Heart right ventricle (tissue), 16 donors: ENCODE data around the gene SIL1. TPM values are rescaled to one million over a fixed set of nuclear protein-coding genes. Genes with fewer than 3 reads are reported as not detected.

Source experiments
- ATAC-seq, 8 donors: fragments of 200-7000 bp; cut with Tn5 transposase; one replicate each; pipeline ENCODE4 v1.9.1; 2020; ENCODE audit warnings: mild to moderate bottlenecking in 8 of 8, moderate library complexity in 8 of 8, moderate number of reproducible peaks in 1 of 8
- DNase-seq, 2 donors: peaks; one replicate each; pipeline ENCODE4 v3.0.0-alpha.2; 2020
- H3K27ac ChIP-seq, 10 donors: fragments of 200-600 bp; sonication (generic) in 2 of 10; one replicate each; pipeline versions ENCODE4 v1.5.0 to v1.8.0; 2020 to 2022; ENCODE audit warnings: mild to moderate bottlenecking in 3 of 10
- H3K27me3 ChIP-seq, 7 donors: fragments of 200-600 bp; one replicate each; pipeline ENCODE4 v1.8.0; 2021 to 2022; ENCODE audit warnings: mild to moderate bottlenecking in 2 of 7
- H3K36me3 ChIP-seq, 9 donors: fragments of 200-600 bp; sonication (generic) in 1 of 9; one replicate each; pipeline versions ENCODE4 v1.5.0 to v1.8.0; 2020 to 2022; ENCODE audit warnings: mild to moderate bottlenecking in 2 of 9
- H3K4me1 ChIP-seq, 9 donors: fragments of 200-600 bp; sonication (generic) in 1 of 9; one replicate each; pipeline versions ENCODE4 v1.5.0 to v1.8.0; 2020 to 2022; ENCODE audit warnings: mild to moderate bottlenecking in 4 of 9
- H3K4me3 ChIP-seq, 10 donors: fragments of 200-600 bp; sonication (generic) in 2 of 10; one replicate each; pipeline versions ENCODE4 v1.5.0 to v1.8.0; 2020 to 2022; ENCODE audit warnings: mild to moderate bottlenecking in 7 of 10, moderate library complexity in 2 of 10
- H3K9me3 ChIP-seq, 11 donors: fragments of 200-600 bp in 10 of 11; sonication (generic) in 2 of 11; one replicate each; pipeline versions ENCODE4 v1.5.0 to v1.8.0; 2013 to 2022; ENCODE audit warnings: mild to moderate bottlenecking in 2 of 11, control low read depth in 1 of 11, moderate library complexity in 1 of 11
- CTCF ChIP-seq, 9 donors: fragments of 200-600 bp; sonication (generic) in 2 of 9; IDR thresholded peaks; one replicate each; pipeline versions ENCODE4 v1.5.0 to v1.8.0; 2021 to 2022; ENCODE audit warnings: antibody characterized with exemption in 9 of 9, mild to moderate bottlenecking in 5 of 9, moderate library complexity in 1 of 9
- WGBS, 2 donors: extraction: QIAGEN DNeasy Blood & Tissue Kit; methylation state at CpG; one replicate each; pipeline ENCODE4 v1.1.7; 2013; ENCODE audit warnings: inconsistent platforms in 1 of 2; 5-methylcytosine and 5-hydroxymethylcytosine counted together
- intact Hi-C, 10 donors: fragments of 100-400 bp; cut with DNase I; formaldehyde crosslinking; loops; one replicate each; pipeline versions ENCODE4 v1.11.1 to v1.14.2; 2022
- polyA plus RNA-seq, 2 donors: library from polyadenylated mRNA; stranded (reverse); fragments of 200-250 nt; gene quantifications; one replicate each; pipeline ENCODE4 v1.2.3, GENCODE V29; 2013
- total RNA-seq, 10 donors: library from RNA; stranded (reverse); fragmentation: NEBNext Ultra II Directional in 3 of 10; extraction: Animal tissue kit (Norgen Biotek cat#: 25700) in 3 of 10; gene quantifications; one replicate each; pipeline versions ENCODE4 v1.2.1 to v1.2.4, GENCODE V29; 2021 to 2023
- donor health status: Arrhythmogenic right ventricular cardiomyopathy.
- donor health status: ischemic (EF 13 %, LVEDD 7.1; RV severe dilation, severe dysfunction).
- donor health status: healthy with polysubstance abuse.
- donor health status: DM: no; HTN: yes; CAD: no.
- donor health status: DM: no; HTN: no; CAD: no.
- donor health status: ischemic (EF 25% LVEDD 6.9; RV normal size, moderate dysfunction).
- donor health status: ischemic (EF 25% LVEDD 5.7; RV mildly dilated, moderate dysfunction).
- donor health status: healthy.
- donor health status: DM: yes; HTN: yes; CAD: no.
- donor health status: Ischemic cardiomyopathy.
- donor health status: ischemic (EF 35%, LVEDD 5.7; RV mildly dilated, moderate dysfunction).
- donor health status: nonischemic (EF 11% LVEDD 7.7; RV severe dilation, severe dysfunction).
- donor health status: DM: yes; HTN: yes; CAD: no.
- donor health status: PGD.
- donor health status: ischemic (EF 29% LVEDD 5.4; RV normal size, mild dysfunction).
- donor health status: nonischemic (EF 23%, LVEDD 6.1; RV moderate dilation, normal function).

The SIL1 gene
- total and polyA plus RNA-seq, 12 donors = 26.7 to 94.7 (median 44.3) TPM

DNA sequence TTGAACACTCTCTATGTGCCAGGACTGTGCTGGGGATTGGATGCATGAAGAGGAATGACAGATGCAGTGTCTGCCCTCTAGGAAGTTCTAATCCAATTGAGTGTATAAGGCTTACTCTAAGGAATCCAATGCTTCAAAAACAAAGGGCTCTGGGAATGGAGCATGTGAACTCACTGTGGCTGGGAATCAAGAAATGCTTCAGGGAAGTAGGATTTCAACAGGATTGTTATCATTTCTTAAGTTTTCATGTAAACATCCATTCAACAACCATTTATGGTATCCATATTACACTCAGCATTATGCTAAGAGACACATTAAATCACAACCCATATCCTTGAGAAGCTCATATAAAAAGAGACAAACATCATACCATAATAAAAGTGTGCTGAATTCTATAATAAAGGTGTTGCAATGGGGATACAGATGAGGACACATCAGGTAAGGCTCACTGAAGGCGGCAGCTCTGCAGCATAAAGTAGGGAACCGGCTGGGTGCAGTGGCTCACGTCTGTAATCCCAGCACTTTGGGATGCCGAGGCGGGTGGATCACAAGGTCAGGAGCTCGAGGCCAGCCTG, 11.3 kb downstream of the SIL1 start:
- ATAC-seq = no peak
- Histone ChIP-seq H3K36me3 (peaks cover 0 to 6% (median 0%) of the 10 kb centered on the region in 9 donors), H3K27ac (no peak overlapping the region), H3K4me3 (no peak overlapping the region), H3K9me3 (no peaks in the 10 kb centered on the region), H3K27me3 (no peaks in the 10 kb centered on the region), H3K4me1 (peaks cover 2 to 63% (median 28%) of the 10 kb centered on the region in 9 donors)
- TF ChIP-seq CTCF (IDR thresholded peaks at IDR 0.05) = no peak
- no peak for DNase-seq
- WGBS, 2 donors = 96 to 97% methylated on average over 6 of the region's 6 CpGs
- intact Hi-C loops = no loop called here

DNA sequence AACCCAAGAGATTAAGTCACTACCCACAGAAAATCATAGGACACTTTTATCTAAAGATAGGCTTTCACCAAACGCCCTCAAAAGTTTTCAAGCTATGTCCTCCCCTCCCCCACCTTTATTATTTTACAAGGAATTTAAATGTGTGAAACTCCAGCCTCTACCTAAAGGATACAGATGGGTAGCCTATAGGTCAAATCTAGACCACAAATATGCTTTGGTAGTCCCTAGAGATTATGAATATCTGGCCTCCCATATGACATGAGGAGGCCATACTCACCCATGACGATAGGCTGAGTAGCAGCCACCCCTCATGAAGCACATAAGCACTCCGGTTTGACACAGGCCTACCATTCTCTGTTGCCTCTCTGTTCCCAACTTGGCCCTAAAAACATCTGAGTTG, 11.9 kb downstream of the SIL1 start:
- no peaks in the 10 kb centered on the region for H3K27me3 ChIP-seq
- peaks cover 3 to 69% (median 33%) of the 10 kb centered on the region in 9 donors for H3K4me1 ChIP-seq
- no peaks in the 10 kb centered on the region for H3K9me3 ChIP-seq
- intact Hi-C loops = no loop called here
- WGBS, 2 donors = 84 to 90% methylated on average over 3 of the region's 3 CpGs
- peaks cover 0 to 6% (median 0%) of the 10 kb centered on the region in 9 donors for H3K36me3 ChIP-seq
- ATAC-seq = no peak
- no peak for TF ChIP-seq CTCF (IDR thresholded peaks at IDR 0.05)
- H3K27ac ChIP-seq = no peak overlapping the region
- DNase-seq = no peak
- H3K4me3 ChIP-seq = no peak overlapping the region

- ATAC-seq = peak in 2 of 8 donors; percentile 18 to 39
- intact Hi-C loops = no loop called here
- Histone ChIP-seq H3K27ac (peak overlapping the region in 1 of 10 donors; percentile 24), H3K27me3 (no peaks in the 10 kb centered on the region), H3K36me3 (peaks cover 0 to 6% (median 0%) of the 10 kb centered on the region in 9 donors), H3K4me1 (peaks cover 7 to 74% (median 36%) of the 10 kb centered on the region in 9 donors), H3K4me3 (no peak overlapping the region), H3K9me3 (no peaks in the 10 kb centered on the region)
- TF ChIP-seq CTCF (IDR thresholded peaks at IDR 0.05) = no peak
- 40 to 42% methylated on average over 1 of the region's 1 CpG for WGBS, 2 donors
- DNase-seq = no peak
These were observed 12.6 kb downstream of the SIL1 start for GRCh38 chr5:139185589-139185988.

DNA sequence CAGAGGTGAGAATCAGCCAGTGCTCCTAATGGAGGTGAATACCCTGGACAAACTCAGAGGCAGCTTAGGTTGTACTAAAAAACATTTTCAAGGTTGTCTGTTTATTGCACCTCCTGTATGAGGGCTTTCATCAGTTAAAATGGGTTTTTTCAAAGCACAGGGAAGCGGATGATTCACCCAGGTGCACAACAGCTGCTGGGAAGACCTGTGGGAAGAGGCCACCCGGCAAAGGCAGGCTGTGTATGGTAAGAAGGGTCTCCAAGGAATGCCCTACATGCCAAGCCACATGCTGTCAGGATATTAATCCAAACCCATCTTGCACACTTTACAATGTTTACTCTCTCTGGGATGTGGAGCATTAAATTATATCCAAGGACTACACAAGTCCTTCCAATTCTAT, 14.7 kb downstream of the SIL1 start:
- WGBS, 2 donors = 74 to 84% methylated on average over 2 of the region's 2 CpGs
- no peak for DNase-seq
- no peak for TF ChIP-seq CTCF (IDR thresholded peaks at IDR 0.05)
- peaks cover 7 to 74% (median 50%) of the 10 kb centered on the region in 9 donors for H3K4me1 ChIP-seq
- H3K4me3 ChIP-seq = no peak overlapping the region
- H3K27me3 ChIP-seq = no peaks in the 10 kb centered on the region
- H3K27ac ChIP-seq = no peak overlapping the region
- H3K36me3 ChIP-seq = peaks cover 0 to 6% (median 0%) of the 10 kb centered on the region in 9 donors
- intact Hi-C loops = loop anchor here in 1 of 10 donors (5.0 kb wide), 1 partner anchor 41 kb away; no protein-coding TSS in a partner anchor
- ATAC-seq = no peak
- H3K9me3 ChIP-seq = no peaks in the 10 kb centered on the region
